HepG2 (cell line): ENCODE measurements around the gene WDR41.

Experiments used
- CTCF ChIP-seq: sonication (generic); formaldehyde crosslinking; IDR thresholded peaks from 2 replicates; pipeline ENCODE4 v1.5.0; 2020; ENCODE audit warnings: mild to moderate bottlenecking, missing genetic modification reagents, moderate library complexity
- FOXK1 ChIP-seq: sonication (generic); formaldehyde crosslinking; IDR thresholded peaks from 2 replicates; pipeline ENCODE4 v1.4.0; 2020; ENCODE audit warnings: low read depth, missing genetic modification reagents, borderline replicate concordance
- HNRNPK ChIP-seq: fragments of 200-400 bp; formaldehyde crosslinking; IDR thresholded peaks from 2 replicates; pipeline ENCODE4 v1.6.1; 2018; ENCODE audit warnings: low read length, low read depth, moderate library complexity, mild to moderate bottlenecking; ENCODE audit not compliant: poor library complexity, severe bottlenecking
- JARID2 ChIP-seq: sonication (generic); formaldehyde crosslinking; IDR thresholded peaks from 2 replicates; pipeline ENCODE4 v1.8.1; 2023; ENCODE audit warnings: missing genetic modification reagents, inconsistent platforms; ENCODE audit not compliant: insufficient replicate concordance
- MED1 ChIP-seq: sonication (generic); formaldehyde crosslinking; IDR thresholded peaks from 2 replicates; pipeline ENCODE4 v1.4.0; 2020; ENCODE audit warnings: missing genetic modification reagents
- PRDM10 ChIP-seq: sonication (generic); formaldehyde crosslinking; IDR thresholded peaks from 2 replicates; pipeline ENCODE4 v1.4.0; 2020; ENCODE audit warnings: low read depth, missing genetic modification reagents
- PRMT3 ChIP-seq: sonication (generic); formaldehyde crosslinking; IDR thresholded peaks from 2 replicates; pipeline ENCODE4 v1.8.1; 2022; ENCODE audit warnings: low read depth, mild to moderate bottlenecking, moderate library complexity, missing genetic modification reagents, borderline replicate concordance
- REST ChIP-seq, 2 experiments: IDR thresholded peaks; 2 replicates each; pipeline ENCODE4 v1.6.1; 2011 to 2012; ENCODE audit warnings: low read length in 2 of 2, borderline replicate concordance in 1 of 2, low read depth in 1 of 2, mild to moderate bottlenecking in 1 of 2, moderate library complexity in 1 of 2
- RFX5 ChIP-seq: IDR thresholded peaks from 2 replicates; pipeline ENCODE4 v1.6.1; 2011; ENCODE audit warnings: low read depth, low read length, improper control_type of control experiment
- SOX6 ChIP-seq, 2 experiments: fragments of 450-650 bp in 1 of 2; sonication (generic) in 1 of 2; formaldehyde crosslinking in 1 of 2; IDR thresholded peaks; 2 replicates each; pipeline versions ENCODE4 v1.4.0 to v1.6.1; 2017 to 2020; ENCODE audit warnings: antibody characterized with exemption in 1 of 2, mild to moderate bottlenecking in 1 of 2, missing genetic modification reagents in 1 of 2
- SRF ChIP-seq: IDR thresholded peaks from 2 replicates; pipeline ENCODE4 v1.6.1; 2011; ENCODE audit warnings: mild to moderate bottlenecking, low read depth, low read length, moderate library complexity
- TAF1 ChIP-seq: sonication (generic); formaldehyde crosslinking; IDR thresholded peaks from 2 replicates; pipeline ENCODE4 v1.4.0; 2020; ENCODE audit warnings: missing genetic modification reagents
- ZNF614 ChIP-seq: IDR thresholded peaks from 2 replicates; pipeline ENCODE4 v1.6.1; 2018; ENCODE audit warnings: missing biosample characterization, missing genetic modification reagents, inconsistent platforms, borderline replicate concordance
- ZNF747 ChIP-seq: sonication (generic); formaldehyde crosslinking; IDR thresholded peaks from 2 replicates; pipeline ENCODE4 v1.8.1; 2023; ENCODE audit warnings: missing genetic modification reagents, mild to moderate bottlenecking, borderline replicate concordance

DNA sequence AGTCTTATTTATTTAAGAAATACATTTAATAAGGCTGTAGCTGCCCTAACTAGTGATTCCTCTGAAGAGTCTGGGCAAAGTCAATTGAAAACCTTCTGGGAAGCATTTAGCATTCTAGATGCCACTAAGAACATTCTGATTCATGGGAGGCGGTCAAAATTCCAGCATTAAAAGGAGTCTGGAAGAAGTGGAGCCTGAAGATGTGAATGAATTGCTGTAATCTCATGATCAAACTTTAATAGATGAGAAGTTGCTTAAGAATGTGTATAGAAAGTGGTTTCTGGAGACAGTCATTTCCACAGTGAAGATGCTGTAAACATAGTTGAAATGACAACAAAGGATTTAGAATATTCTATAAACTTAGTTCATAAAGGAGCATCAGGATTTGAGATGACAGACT lies 61.4 kb downstream of the WDR41 start:
- no peak for TF ChIP-seq MED1
- no peak for TF ChIP-seq CTCF (CRISPR knock-in tag)
- TF ChIP-seq SRF = no peak
- TF ChIP-seq RFX5 = no peak
- TF ChIP-seq FOXK1 (CRISPR knock-in tag) = no peak
- TF ChIP-seq PRMT3 (CRISPR knock-in tag) = no peak
- TF ChIP-seq SOX6 (IDR thresholded peaks at IDR 0.05) = no peak
- no peak for TF ChIP-seq SOX6 (CRISPR knock-in tag; IDR thresholded peaks at IDR 0.05)
- TF ChIP-seq TAF1 = no peak
- TF ChIP-seq ZNF614 (CRISPR knock-in tag) = no peak
- no peak for TF ChIP-seq JARID2 (CRISPR knock-in tag)
- TF ChIP-seq ZNF747 (CRISPR knock-in tag) = no peak
- no peak for TF ChIP-seq PRDM10 (CRISPR knock-in tag)
- TF ChIP-seq HNRNPK = no peak
- TF ChIP-seq REST (IDR thresholded peaks at IDR 0.05; ENCODE audit: borderline replicate concordance in 1 of 2, low read depth in 1 of 2, low read length in 2 of 2) = no peak
